SK-N-SH (cell line): Measurements from ENCODE around the gene ENPP5. TPM values are rescaled to one million over a fixed set of nuclear protein-coding genes. Genes with fewer than 3 reads are reported as not detected.

Source experiments
- CTCF ChIA-PET: fragments of 300-600, 350-600 bp; formaldehyde crosslinking; extraction: SDS; loops from one replicate; lab custom pipeline; 2021; lab: Yijun Ruan, JAX
- POLR2A ChIA-PET: fragments of 350-600 bp; sonication (Branson Sonifier 250); formaldehyde crosslinking; extraction: SDS; loops from one replicate; lab custom pipeline; 2020; ENCODE audit warnings: antibody characterized with exemption, inconsistent platforms; lab: Yijun Ruan, JAX
- DNase-seq: peaks from one replicate; pipeline ENCODE4 v3.0.0; 2012
- H2AFZ ChIP-seq: fragments of 200-600 bp; sonication (generic); 2 replicates; pipeline ENCODE4 v1.8.1; 2016; ENCODE audit warnings: antibody characterized with exemption, mild to moderate bottlenecking, low read depth
- H3F3A ChIP-seq: fragments of 200-600 bp; sonication (generic); replicated peaks from 2 replicates; pipeline ENCODE3; 2016; ENCODE audit warnings: antibody characterized with exemption, mild to moderate bottlenecking; ENCODE audit not compliant: insufficient read depth
- H3K27ac ChIP-seq, 2 experiments: fragments of 200-500 bp in 1 of 2; fragments of 200-600 bp in 1 of 2; sonication (Bioruptor generic) in 1 of 2; sonication (generic), shearing (Covaris generic) in 1 of 2; 2 replicates each; pipeline versions ENCODE4 v1.5.1 to v1.6.1; 2014 to 2016; ENCODE audit warnings: low read depth in 2 of 2, inconsistent platforms in 1 of 2, low read length in 1 of 2, mild to moderate bottlenecking in 1 of 2, mixed read lengths in 1 of 2
- H3K27me3 ChIP-seq: fragments of 200-600 bp; sonication (generic), shearing (Covaris generic); 2 replicates; pipeline ENCODE4 v1.6.1; 2016; ENCODE audit warnings: mixed run types; ENCODE audit not compliant: insufficient read depth
- H3K36me3 ChIP-seq, 2 experiments: fragments of 200-500 bp in 1 of 2; fragments of 200-600 bp in 1 of 2; sonication (Bioruptor generic) in 1 of 2; sonication (generic) in 1 of 2; replicated peaks in 1 of 2; 2 replicates each; pipeline versions ENCODE3 to v1.5.1; 2014 to 2016; ENCODE audit warnings: low read length in 1 of 2, mild to moderate bottlenecking in 1 of 2; ENCODE audit not compliant: insufficient read depth in 2 of 2, control insufficient read depth in 1 of 2
- H3K4me1 ChIP-seq, 2 experiments: fragments of 200-500 bp in 1 of 2; fragments of 200-600 bp in 1 of 2; sonication (Bioruptor generic) in 1 of 2; sonication (generic), shearing (Covaris generic) in 1 of 2; 2 replicates each; pipeline versions ENCODE4 v1.5.1 to v1.6.1; 2014 to 2016; ENCODE audit warnings: low read depth in 1 of 2, low read length in 1 of 2, mixed run types in 1 of 2; ENCODE audit not compliant: insufficient read depth in 2 of 2, control insufficient read depth in 1 of 2
- H3K4me2 ChIP-seq: fragments of 200-600 bp; sonication (generic), shearing (Covaris generic); 2 replicates; pipeline ENCODE4 v1.6.1; 2017; ENCODE audit warnings: mixed run types
- H3K4me3 ChIP-seq, 2 experiments: fragments of 200-500 bp in 1 of 2; fragments of 200-600 bp in 1 of 2; sonication (Bioruptor generic) in 1 of 2; sonication (generic), shearing (Covaris generic) in 1 of 2; 2 replicates each; pipeline versions ENCODE4 v1.5.1 to v1.8.1; 2014 to 2016; ENCODE audit warnings: low read depth in 2 of 2, inconsistent platforms in 1 of 2, low read length in 1 of 2, mild to moderate bottlenecking in 1 of 2, mixed read lengths in 1 of 2, moderate library complexity in 1 of 2
- H3K79me2 ChIP-seq: fragments of 200-600 bp; sonication (generic); 2 replicates; pipeline ENCODE4 v1.8.1; 2017; ENCODE audit warnings: mild to moderate bottlenecking; ENCODE audit not compliant: insufficient read depth
- H3K9ac ChIP-seq: fragments of 200-600 bp; sonication (generic); 2 replicates; pipeline ENCODE4 v1.6.1; 2017; ENCODE audit warnings: mixed run types
- H3K9me2 ChIP-seq: fragments of 200-600 bp; sonication (generic); 2 replicates; pipeline ENCODE4 v1.6.1; 2017; ENCODE audit warnings: mixed run types
- H3K9me3 ChIP-seq: fragments of 200-600 bp; sonication (generic); 2 replicates; pipeline ENCODE4 v1.6.1; 2017; ENCODE audit warnings: mixed run types, mild to moderate bottlenecking, moderate library complexity
- H4K20me1 ChIP-seq: fragments of 200-600 bp; sonication (generic); 2 replicates; pipeline ENCODE4 v1.6.1; 2017; ENCODE audit warnings: mild to moderate bottlenecking, mixed run types; ENCODE audit not compliant: insufficient read depth
- EZH2phosphoT487 ChIP-seq: fragments of 200-600 bp; sonication (generic); IDR thresholded peaks from 2 replicates; pipeline ENCODE4 v1.6.1; 2017; ENCODE audit warnings: low read depth, mixed run types, mild to moderate bottlenecking, antibody characterized with exemption, moderate library complexity, borderline replicate concordance
- FOSL2 ChIP-seq: IDR thresholded peaks from 2 replicates; pipeline ENCODE4 v1.4.0; 2012; ENCODE audit warnings: low read depth, mild to moderate bottlenecking, moderate library complexity, borderline replicate concordance
- FOXJ3 ChIP-seq: sonication (generic); formaldehyde crosslinking; IDR thresholded peaks from 2 replicates; pipeline ENCODE4 v1.5.1; 2020; ENCODE audit warnings: mild to moderate bottlenecking, missing genetic modification reagents
- JUND ChIP-seq: IDR thresholded peaks from 2 replicates; pipeline ENCODE4 v1.4.0; 2012
- MXI1 ChIP-seq: IDR thresholded peaks from 2 replicates; pipeline ENCODE4 v1.6.1; 2012; ENCODE audit warnings: mild to moderate bottlenecking, low read depth, low read length, improper control_type of control experiment
- NFIC ChIP-seq: IDR thresholded peaks from 2 replicates; pipeline ENCODE4 v1.4.0; 2012; ENCODE audit warnings: borderline replicate concordance
- RAD21 ChIP-seq: IDR thresholded peaks from 2 replicates; pipeline ENCODE4 v1.6.1; 2012; ENCODE audit warnings: mild to moderate bottlenecking, low read length
- RCOR1 ChIP-seq: fragments of 150-350 bp; IDR thresholded peaks from 2 replicates; pipeline ENCODE4 v1.6.1; 2017; ENCODE audit warnings: antibody characterized with exemption, low read length
- RXRA ChIP-seq: IDR thresholded peaks from 2 replicates; pipeline ENCODE4 v1.4.0; 2012; ENCODE audit warnings: low read depth, mild to moderate bottlenecking, borderline replicate concordance
- SMC3 ChIP-seq: IDR thresholded peaks from 2 replicates; pipeline ENCODE4 v1.6.1; 2012; ENCODE audit warnings: low read depth, low read length, improper control_type of control experiment
- TEAD4 ChIP-seq: IDR thresholded peaks from 2 replicates; pipeline ENCODE4 v1.4.0; 2012; ENCODE audit warnings: mild to moderate bottlenecking, borderline replicate concordance; ENCODE audit not compliant: insufficient read depth
- WGBS: methylation state at CpG from one replicate; pipeline ENCODE4 v1.1.6; 2017; ENCODE audit warnings: low lambda C conversion rate; 5-methylcytosine and 5-hydroxymethylcytosine counted together
- polyA plus RNA-seq, 3 experiments: library from polyadenylated mRNA; depleted of rRNA; stranded (reverse); fragments of >200 nt; gene quantifications; 2 replicates each; pipeline ENCODE4 v1.2.3, GENCODE V29; 2012
- TF ChIP-seq, protein P1 (sequence below): fragments of 150-350 bp; IDR thresholded peaks from 2 replicates; pipeline ENCODE4 v1.6.1; 2017; ENCODE audit warnings: antibody characterized with exemption, low read length, low read depth, borderline replicate concordance
- TF ChIP-seq, protein P2 (sequence below): IDR thresholded peaks from 2 replicates; pipeline ENCODE4 v1.4.0; 2012; ENCODE audit warnings: low read depth
- TF ChIP-seq, protein P3 (sequence below): IDR thresholded peaks from 2 replicates; pipeline ENCODE4 v1.4.0; 2012; ENCODE audit warnings: low read depth, borderline replicate concordance
- TF ChIP-seq, protein P4 (sequence below): IDR thresholded peaks from 2 replicates; pipeline ENCODE4 v1.6.1; 2012; ENCODE audit warnings: mild to moderate bottlenecking, low read depth, low read length, moderate library complexity

Gene ENPP5
- polyA plus RNA-seq, 1 of the 3 experiments (the other 2 are of a cell fraction) = not detected

DNA sequence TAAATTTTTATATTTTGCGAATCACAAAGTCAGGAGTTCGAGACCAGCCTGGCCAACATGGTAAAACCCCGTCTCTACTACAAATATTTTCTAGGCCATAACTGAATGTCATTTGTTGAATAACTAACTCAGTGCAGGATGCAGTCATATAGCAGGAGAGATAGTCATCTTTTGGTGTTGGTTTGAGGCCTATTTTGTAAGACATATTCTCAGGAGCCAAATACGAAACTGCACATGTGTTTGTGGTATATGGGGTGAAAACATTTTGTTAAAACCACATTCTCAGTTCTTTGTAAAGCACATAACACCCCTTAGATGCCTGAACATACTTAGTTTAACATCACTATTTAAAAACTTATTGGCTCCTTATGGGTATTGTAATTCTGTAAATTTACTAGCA lies 4.7 kb upstream of the ENPP5 start:
- CTCF ChIA-PET = no interaction called here
- H3K9ac ChIP-seq = no peak overlapping the region
- no peaks in the 10 kb centered on the region for H3K9me3 ChIP-seq
- no peak overlapping the region for H3K4me2 ChIP-seq
- 10% methylated on average over 4 of the region's 4 CpGs for whole genome bisulfite sequencing
- H3K9me2 ChIP-seq = no peaks in the 10 kb centered on the region
- POLR2A ChIA-PET = no interaction called here
- no peak for DNase-seq
- H4K20me1 ChIP-seq = no peaks in the 10 kb centered on the region
- no peaks in the 10 kb centered on the region for H3K36me3 ChIP-seq
- no peak overlapping the region for H3K27ac ChIP-seq
- no peak overlapping the region for H3K4me3 ChIP-seq
- no peak for TF ChIP-seq RXRA
- no peak for TF ChIP-seq RCOR1
- TF ChIP-seq EZH2phosphoT487 = no peak
- TF ChIP-seq, protein P1, sequence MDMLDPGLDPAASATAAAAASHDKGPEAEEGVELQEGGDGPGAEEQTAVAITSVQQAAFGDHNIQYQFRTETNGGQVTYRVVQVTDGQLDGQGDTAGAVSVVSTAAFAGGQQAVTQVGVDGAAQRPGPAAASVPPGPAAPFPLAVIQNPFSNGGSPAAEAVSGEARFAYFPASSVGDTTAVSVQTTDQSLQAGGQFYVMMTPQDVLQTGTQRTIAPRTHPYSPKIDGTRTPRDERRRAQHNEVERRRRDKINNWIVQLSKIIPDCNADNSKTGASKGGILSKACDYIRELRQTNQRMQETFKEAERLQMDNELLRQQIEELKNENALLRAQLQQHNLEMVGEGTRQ = no peak
- no peak for TF ChIP-seq NFIC
- TF ChIP-seq MXI1 = no peak
- no peak for TF ChIP-seq JUND
- TF ChIP-seq RAD21 = no peak
- TF ChIP-seq FOXJ3 (CRISPR knock-in tag) = no peak
- TF ChIP-seq, protein P2, sequence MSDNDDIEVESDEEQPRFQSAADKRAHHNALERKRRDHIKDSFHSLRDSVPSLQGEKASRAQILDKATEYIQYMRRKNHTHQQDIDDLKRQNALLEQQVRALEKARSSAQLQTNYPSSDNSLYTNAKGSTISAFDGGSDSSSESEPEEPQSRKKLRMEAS = no peak
- no peak for TF ChIP-seq TEAD4
- TF ChIP-seq FOSL2 = no peak
- TF ChIP-seq, protein P3, sequence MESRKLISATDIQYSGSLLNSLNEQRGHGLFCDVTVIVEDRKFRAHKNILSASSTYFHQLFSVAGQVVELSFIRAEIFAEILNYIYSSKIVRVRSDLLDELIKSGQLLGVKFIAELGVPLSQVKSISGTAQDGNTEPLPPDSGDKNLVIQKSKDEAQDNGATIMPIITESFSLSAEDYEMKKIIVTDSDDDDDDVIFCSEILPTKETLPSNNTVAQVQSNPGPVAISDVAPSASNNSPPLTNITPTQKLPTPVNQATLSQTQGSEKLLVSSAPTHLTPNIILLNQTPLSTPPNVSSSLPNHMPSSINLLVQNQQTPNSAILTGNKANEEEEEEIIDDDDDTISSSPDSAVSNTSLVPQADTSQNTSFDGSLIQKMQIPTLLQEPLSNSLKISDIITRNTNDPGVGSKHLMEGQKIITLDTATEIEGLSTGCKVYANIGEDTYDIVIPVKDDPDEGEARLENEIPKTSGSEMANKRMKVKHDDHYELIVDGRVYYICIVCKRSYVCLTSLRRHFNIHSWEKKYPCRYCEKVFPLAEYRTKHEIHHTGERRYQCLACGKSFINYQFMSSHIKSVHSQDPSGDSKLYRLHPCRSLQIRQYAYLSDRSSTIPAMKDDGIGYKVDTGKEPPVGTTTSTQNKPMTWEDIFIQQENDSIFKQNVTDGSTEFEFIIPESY = no peak
- TF ChIP-seq, protein P4, sequence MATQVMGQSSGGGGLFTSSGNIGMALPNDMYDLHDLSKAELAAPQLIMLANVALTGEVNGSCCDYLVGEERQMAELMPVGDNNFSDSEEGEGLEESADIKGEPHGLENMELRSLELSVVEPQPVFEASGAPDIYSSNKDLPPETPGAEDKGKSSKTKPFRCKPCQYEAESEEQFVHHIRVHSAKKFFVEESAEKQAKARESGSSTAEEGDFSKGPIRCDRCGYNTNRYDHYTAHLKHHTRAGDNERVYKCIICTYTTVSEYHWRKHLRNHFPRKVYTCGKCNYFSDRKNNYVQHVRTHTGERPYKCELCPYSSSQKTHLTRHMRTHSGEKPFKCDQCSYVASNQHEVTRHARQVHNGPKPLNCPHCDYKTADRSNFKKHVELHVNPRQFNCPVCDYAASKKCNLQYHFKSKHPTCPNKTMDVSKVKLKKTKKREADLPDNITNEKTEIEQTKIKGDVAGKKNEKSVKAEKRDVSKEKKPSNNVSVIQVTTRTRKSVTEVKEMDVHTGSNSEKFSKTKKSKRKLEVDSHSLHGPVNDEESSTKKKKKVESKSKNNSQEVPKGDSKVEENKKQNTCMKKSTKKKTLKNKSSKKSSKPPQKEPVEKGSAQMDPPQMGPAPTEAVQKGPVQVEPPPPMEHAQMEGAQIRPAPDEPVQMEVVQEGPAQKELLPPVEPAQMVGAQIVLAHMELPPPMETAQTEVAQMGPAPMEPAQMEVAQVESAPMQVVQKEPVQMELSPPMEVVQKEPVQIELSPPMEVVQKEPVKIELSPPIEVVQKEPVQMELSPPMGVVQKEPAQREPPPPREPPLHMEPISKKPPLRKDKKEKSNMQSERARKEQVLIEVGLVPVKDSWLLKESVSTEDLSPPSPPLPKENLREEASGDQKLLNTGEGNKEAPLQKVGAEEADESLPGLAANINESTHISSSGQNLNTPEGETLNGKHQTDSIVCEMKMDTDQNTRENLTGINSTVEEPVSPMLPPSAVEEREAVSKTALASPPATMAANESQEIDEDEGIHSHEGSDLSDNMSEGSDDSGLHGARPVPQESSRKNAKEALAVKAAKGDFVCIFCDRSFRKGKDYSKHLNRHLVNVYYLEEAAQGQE = no peak
- TF ChIP-seq SMC3 = no peak
- no peaks in the 10 kb centered on the region for H3F3A ChIP-seq
- H2AFZ ChIP-seq = no peak overlapping the region
- H3K4me1 ChIP-seq = no peaks in the 10 kb centered on the region
- H3K79me2 ChIP-seq = no peaks in the 10 kb centered on the region
- H3K27me3 ChIP-seq = peaks cover 26% of the 10 kb centered on the region
